A549 (cell line): ENCODE results near the gene VIPR2.

Experiments used
- MAFK ChIP-seq: fragments of 450-650 bp; IDR thresholded peaks from 2 replicates; pipeline ENCODE4 v1.6.1; 2014; ENCODE audit not compliant: partially characterized antibody
- POLR2A ChIP-seq: IDR thresholded peaks from 2 replicates; pipeline ENCODE4 v1.6.1; 2012; ENCODE audit warnings: mild to moderate bottlenecking, low read length
- TF ChIP-seq, protein P1 (sequence below): fragments of >200 bp; sonication (Bioruptor Twin); formaldehyde crosslinking; IDR thresholded peaks from 3 replicates; pipeline ENCODE4 v1.5.1; 2016
- TF ChIP-seq, protein P2 (sequence below): fragments of 200-600 bp; sonication (generic); IDR thresholded peaks from 2 replicates; pipeline ENCODE4 v1.6.1; 2016; ENCODE audit warnings: antibody characterized with exemption, mild to moderate bottlenecking, moderate library complexity
- TF ChIP-seq, protein P3 (sequence below): fragments of >200 bp; sonication (Bioruptor Twin); formaldehyde crosslinking; IDR thresholded peaks from 3 replicates; pipeline ENCODE4 v1.6.1; 2016

DNA sequence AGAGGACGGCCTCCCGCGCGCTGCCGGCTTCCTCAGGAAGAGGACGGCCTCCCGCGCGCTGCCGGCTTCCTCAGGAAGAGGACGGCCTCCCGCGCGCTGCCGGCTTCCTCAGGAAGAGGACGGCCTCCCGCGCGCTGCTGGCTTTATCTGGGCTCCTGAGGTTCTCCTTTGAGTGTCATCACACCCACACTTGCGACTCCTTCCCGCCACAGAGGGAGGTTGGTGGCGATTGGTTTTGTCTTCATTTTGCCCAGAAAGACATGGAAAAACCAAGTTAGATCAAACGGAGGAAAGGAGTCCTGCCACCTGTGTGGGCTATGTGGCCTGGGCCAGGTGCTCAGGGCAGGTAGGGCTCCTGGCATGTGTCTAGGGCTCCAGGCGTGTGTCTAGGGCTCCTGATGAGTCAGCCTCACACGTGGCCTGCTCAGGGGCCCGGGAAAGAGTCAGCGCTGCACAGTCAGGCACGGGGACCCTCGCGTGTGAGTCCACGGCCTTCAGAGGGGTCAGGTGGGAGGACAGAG, 138.0 kb downstream of the VIPR2 start:
- TF ChIP-seq, protein P1, sequence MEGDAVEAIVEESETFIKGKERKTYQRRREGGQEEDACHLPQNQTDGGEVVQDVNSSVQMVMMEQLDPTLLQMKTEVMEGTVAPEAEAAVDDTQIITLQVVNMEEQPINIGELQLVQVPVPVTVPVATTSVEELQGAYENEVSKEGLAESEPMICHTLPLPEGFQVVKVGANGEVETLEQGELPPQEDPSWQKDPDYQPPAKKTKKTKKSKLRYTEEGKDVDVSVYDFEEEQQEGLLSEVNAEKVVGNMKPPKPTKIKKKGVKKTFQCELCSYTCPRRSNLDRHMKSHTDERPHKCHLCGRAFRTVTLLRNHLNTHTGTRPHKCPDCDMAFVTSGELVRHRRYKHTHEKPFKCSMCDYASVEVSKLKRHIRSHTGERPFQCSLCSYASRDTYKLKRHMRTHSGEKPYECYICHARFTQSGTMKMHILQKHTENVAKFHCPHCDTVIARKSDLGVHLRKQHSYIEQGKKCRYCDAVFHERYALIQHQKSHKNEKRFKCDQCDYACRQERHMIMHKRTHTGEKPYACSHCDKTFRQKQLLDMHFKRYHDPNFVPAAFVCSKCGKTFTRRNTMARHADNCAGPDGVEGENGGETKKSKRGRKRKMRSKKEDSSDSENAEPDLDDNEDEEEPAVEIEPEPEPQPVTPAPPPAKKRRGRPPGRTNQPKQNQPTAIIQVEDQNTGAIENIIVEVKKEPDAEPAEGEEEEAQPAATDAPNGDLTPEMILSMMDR: no peak
- TF ChIP-seq, protein P2, sequence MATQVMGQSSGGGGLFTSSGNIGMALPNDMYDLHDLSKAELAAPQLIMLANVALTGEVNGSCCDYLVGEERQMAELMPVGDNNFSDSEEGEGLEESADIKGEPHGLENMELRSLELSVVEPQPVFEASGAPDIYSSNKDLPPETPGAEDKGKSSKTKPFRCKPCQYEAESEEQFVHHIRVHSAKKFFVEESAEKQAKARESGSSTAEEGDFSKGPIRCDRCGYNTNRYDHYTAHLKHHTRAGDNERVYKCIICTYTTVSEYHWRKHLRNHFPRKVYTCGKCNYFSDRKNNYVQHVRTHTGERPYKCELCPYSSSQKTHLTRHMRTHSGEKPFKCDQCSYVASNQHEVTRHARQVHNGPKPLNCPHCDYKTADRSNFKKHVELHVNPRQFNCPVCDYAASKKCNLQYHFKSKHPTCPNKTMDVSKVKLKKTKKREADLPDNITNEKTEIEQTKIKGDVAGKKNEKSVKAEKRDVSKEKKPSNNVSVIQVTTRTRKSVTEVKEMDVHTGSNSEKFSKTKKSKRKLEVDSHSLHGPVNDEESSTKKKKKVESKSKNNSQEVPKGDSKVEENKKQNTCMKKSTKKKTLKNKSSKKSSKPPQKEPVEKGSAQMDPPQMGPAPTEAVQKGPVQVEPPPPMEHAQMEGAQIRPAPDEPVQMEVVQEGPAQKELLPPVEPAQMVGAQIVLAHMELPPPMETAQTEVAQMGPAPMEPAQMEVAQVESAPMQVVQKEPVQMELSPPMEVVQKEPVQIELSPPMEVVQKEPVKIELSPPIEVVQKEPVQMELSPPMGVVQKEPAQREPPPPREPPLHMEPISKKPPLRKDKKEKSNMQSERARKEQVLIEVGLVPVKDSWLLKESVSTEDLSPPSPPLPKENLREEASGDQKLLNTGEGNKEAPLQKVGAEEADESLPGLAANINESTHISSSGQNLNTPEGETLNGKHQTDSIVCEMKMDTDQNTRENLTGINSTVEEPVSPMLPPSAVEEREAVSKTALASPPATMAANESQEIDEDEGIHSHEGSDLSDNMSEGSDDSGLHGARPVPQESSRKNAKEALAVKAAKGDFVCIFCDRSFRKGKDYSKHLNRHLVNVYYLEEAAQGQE: no peak
- TF ChIP-seq MAFK: no peak
- TF ChIP-seq, protein P3, sequence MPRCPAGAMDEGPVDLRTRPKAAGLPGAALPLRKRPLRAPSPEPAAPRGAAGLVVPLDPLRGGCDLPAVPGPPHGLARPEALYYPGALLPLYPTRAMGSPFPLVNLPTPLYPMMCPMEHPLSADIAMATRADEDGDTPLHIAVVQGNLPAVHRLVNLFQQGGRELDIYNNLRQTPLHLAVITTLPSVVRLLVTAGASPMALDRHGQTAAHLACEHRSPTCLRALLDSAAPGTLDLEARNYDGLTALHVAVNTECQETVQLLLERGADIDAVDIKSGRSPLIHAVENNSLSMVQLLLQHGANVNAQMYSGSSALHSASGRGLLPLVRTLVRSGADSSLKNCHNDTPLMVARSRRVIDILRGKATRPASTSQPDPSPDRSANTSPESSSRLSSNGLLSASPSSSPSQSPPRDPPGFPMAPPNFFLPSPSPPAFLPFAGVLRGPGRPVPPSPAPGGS: no peak
- no peak for TF ChIP-seq POLR2A
